Astrocyte (in vitro differentiated cells and primary cell): Measurements from ENCODE around the gene GOT1.

Experiments used
- EZH2 ChIP-seq: IDR thresholded peaks from 2 replicates; pipeline ENCODE4 v1.6.1; 2012; ENCODE audit warnings: mild to moderate bottlenecking, low read length, inconsistent platforms; ENCODE audit not compliant: insufficient read depth
- TF ChIP-seq, protein P1 (sequence below): IDR thresholded peaks from 2 replicates; pipeline ENCODE4 v1.5.1; 2011; ENCODE audit warnings: low read depth, mild to moderate bottlenecking, inconsistent platforms, low read length, moderate library complexity; ENCODE audit not compliant: insufficient read depth

DNA sequence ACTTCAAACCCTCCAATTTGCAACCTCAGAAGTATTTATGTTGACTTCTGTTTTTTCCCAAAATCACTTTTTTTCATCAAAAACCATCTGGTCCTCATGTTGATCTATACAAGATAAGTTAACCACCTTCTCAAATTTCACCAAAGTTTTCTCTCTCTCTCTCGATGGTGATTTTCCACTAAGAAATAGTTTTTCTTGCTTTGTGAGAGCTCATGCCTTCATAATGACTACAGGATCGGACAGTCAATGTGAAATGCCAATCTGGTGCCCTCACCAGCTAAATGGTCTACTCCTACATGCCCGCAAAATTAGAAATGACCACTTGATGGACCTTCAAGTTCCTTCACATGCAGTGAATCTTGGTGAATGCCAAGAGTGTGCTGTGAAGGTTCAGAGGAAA lies 60.9 kb downstream of the GOT1 start:
- TF ChIP-seq, protein P1, sequence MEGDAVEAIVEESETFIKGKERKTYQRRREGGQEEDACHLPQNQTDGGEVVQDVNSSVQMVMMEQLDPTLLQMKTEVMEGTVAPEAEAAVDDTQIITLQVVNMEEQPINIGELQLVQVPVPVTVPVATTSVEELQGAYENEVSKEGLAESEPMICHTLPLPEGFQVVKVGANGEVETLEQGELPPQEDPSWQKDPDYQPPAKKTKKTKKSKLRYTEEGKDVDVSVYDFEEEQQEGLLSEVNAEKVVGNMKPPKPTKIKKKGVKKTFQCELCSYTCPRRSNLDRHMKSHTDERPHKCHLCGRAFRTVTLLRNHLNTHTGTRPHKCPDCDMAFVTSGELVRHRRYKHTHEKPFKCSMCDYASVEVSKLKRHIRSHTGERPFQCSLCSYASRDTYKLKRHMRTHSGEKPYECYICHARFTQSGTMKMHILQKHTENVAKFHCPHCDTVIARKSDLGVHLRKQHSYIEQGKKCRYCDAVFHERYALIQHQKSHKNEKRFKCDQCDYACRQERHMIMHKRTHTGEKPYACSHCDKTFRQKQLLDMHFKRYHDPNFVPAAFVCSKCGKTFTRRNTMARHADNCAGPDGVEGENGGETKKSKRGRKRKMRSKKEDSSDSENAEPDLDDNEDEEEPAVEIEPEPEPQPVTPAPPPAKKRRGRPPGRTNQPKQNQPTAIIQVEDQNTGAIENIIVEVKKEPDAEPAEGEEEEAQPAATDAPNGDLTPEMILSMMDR: no peak
- no peak for TF ChIP-seq EZH2
